RWPE2 (cell line): ENCODE data around the gene RNF224.
A peak's percentile ranks its signal among the peaks of the same experiment; 100 is the strongest.

ENCODE experiments used
- ATAC-seq: fragments of 200-7000 bp; cut with Tn5 transposase; 3 replicates; pipeline ENCODE4 v1.9.1; 2021; ENCODE audit warnings: low read depth
- DNase-seq: peaks from one replicate; pipeline ENCODE4 v3.0.0-alpha.2; 2020; ENCODE audit warnings: low spot score
- H3K27ac ChIP-seq: fragments of 450-650 bp; 2 replicates; pipeline ENCODE4 v1.5.1; 2017; ENCODE audit warnings: mild to moderate bottlenecking; ENCODE audit not compliant: poor library complexity, severe bottlenecking
- H3K27me3 ChIP-seq: fragments of 250-450 bp; sonication (Bioruptor Pico); 2 replicates; pipeline ENCODE4 v1.5.1; 2021; ENCODE audit warnings: mild to moderate bottlenecking, moderate library complexity; ENCODE audit not compliant: insufficient read depth, poor library complexity, severe bottlenecking
- H3K36me3 ChIP-seq: fragments of 250-450 bp; sonication (Bioruptor Pico); 2 replicates; pipeline ENCODE4 v1.5.1; 2020; ENCODE audit warnings: low read depth, mild to moderate bottlenecking, moderate library complexity
- H3K4me1 ChIP-seq: fragments of 250-450 bp; sonication (Bioruptor Pico); 2 replicates; pipeline ENCODE4 v1.5.1; 2021; ENCODE audit warnings: mild to moderate bottlenecking, moderate library complexity; ENCODE audit not compliant: insufficient read depth, poor library complexity, severe bottlenecking
- H3K4me3 ChIP-seq: fragments of 250-450 bp; sonication (Bioruptor Pico); 2 replicates; pipeline ENCODE4 v1.5.1; 2021; ENCODE audit warnings: mild to moderate bottlenecking, moderate library complexity; ENCODE audit not compliant: severe bottlenecking
- H3K9me3 ChIP-seq: fragments of 250-450 bp; sonication (Bioruptor Pico); 2 replicates; pipeline ENCODE4 v1.5.1; 2021; ENCODE audit warnings: mild to moderate bottlenecking, moderate library complexity; ENCODE audit not compliant: severe bottlenecking
- TF ChIP-seq, protein P1 (sequence below): fragments of 450-650 bp; IDR thresholded peaks from one replicate; pipeline ENCODE4 v1.5.1; 2017; ENCODE audit warnings: mild to moderate bottlenecking, moderate library complexity; ENCODE audit not compliant: poor library complexity, severe bottlenecking

Gene RNF224

DNA sequence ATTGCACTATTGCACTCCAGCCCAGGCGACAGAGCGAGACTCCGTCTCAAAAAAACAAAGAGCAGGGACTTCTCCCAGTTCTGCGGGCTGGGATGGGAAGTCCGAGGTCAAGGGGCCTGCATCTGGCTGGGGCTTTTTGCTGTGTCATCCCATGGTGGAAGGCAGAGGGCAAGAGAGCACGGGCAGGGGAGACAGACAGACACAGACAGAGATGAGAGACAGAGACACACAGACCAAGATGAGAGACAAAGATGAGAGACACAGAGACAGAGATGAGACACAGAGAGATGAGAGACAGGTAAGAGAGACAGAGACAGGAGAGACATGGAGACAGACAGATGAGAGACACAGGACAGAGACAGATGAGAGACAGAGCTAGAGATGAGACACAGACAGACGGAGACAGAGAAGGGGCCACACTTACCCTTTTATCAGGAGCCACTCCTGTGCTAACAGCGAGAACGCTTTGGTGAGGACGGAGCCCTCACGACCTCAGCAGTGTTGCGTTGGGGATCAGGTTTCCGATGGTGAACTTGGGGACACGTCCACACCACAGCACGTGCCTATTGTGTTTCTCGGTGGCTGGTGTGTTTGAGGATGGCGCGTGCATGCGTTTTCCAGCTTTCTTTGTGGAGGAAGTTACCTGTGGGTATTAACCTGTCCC is 41.4 kb downstream of the RNF224 start:
- DNase-seq (no peak), ATAC-seq (no peak)
- H3K4me3 ChIP-seq: no peak overlapping the region
- TF ChIP-seq, protein P1, sequence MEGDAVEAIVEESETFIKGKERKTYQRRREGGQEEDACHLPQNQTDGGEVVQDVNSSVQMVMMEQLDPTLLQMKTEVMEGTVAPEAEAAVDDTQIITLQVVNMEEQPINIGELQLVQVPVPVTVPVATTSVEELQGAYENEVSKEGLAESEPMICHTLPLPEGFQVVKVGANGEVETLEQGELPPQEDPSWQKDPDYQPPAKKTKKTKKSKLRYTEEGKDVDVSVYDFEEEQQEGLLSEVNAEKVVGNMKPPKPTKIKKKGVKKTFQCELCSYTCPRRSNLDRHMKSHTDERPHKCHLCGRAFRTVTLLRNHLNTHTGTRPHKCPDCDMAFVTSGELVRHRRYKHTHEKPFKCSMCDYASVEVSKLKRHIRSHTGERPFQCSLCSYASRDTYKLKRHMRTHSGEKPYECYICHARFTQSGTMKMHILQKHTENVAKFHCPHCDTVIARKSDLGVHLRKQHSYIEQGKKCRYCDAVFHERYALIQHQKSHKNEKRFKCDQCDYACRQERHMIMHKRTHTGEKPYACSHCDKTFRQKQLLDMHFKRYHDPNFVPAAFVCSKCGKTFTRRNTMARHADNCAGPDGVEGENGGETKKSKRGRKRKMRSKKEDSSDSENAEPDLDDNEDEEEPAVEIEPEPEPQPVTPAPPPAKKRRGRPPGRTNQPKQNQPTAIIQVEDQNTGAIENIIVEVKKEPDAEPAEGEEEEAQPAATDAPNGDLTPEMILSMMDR: no peak
- H3K4me1 ChIP-seq: peaks cover under 1% of the 10 kb centered on the region
- no peaks in the 10 kb centered on the region for H3K9me3 ChIP-seq
- H3K36me3 ChIP-seq: peaks cover 81% of the 10 kb centered on the region
- H3K27me3 ChIP-seq: no peaks in the 10 kb centered on the region
- H3K27ac ChIP-seq: peak overlapping the region; percentile 2

DNA sequence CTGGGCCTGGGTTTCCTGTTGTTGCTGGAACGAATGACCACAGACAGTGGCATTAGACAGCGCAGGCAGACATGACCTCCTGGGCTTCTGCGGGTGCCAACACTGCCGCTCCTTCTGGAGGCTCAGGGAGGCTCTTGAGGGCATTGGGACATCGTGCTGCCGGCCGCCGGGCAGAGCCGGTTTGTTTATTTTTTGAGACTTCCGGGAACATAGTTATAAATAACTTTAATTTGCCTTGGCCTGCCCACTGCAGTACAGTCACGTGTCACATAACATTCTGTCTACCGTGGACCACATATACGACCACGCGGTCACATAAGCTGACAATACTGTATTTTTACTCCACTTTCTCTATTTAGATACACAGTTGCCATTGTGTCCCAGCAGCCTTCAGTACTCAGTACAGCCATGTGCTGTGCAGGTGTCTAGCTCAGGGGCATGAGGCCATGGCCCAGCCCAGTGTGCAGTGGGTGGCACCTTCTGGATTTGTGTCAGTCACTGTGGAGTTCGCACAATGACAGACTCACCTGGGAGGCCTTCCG is 42.0 kb downstream of the RNF224 start:
- ATAC-seq: no peak
- no peak overlapping the region for H3K4me3 ChIP-seq
- no peaks in the 10 kb centered on the region for H3K27me3 ChIP-seq
- H3K36me3 ChIP-seq: peaks cover 75% of the 10 kb centered on the region
- H3K9me3 ChIP-seq: no peaks in the 10 kb centered on the region
- TF ChIP-seq, protein P1: no peak
- peak; percentile 39 for DNase-seq
- H3K27ac ChIP-seq: peak overlapping the region; percentile 2
- H3K4me1 ChIP-seq: peaks cover 7% of the 10 kb centered on the region

DNA sequence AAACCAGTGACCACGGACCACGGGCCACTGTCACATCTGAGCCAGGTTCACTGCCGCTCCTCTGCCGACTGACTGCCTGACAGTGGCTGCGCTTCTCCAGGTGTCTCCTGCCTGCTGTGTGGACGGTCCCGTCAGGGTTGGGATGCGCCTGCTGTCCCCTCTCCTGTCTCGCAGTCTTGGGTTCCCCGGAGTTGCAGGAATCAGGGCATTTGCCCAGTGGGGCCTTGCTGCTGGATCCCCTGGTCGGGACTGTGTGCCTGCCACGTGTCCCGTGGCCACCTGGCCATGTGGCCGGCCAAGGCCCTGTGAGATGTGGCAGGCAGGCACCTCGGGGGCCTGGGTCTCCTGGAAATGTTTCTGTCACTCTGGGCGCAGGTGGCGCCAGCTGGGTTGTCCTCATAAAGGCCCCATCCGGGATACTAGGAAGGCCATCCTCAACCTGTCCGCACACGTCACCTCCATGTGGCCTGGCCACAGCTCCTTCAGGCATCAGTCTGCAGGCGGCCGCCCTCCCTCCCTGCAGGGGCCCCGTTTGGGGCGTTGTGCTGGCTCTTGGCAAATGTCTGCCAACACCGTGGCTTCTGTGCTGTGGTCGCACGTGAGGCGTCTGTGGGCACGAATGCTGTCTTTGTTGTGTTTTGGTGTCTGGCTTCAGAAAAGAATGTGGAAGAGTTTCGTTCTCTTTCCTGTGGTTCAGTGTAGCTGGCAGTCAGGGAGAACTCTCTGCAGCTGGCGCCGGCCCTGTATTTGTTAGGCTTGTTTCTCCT is 43.8 kb downstream of the RNF224 start:
- H3K27ac ChIP-seq: no peak overlapping the region
- peaks cover 10% of the 10 kb centered on the region for H3K4me1 ChIP-seq
- H3K36me3 ChIP-seq: peaks cover 59% of the 10 kb centered on the region
- no peaks in the 10 kb centered on the region for H3K9me3 ChIP-seq
- DNase-seq (peak; percentile 56), ATAC-seq (no peak)
- H3K4me3 ChIP-seq: no peak overlapping the region
- TF ChIP-seq, protein P1: no peak
- no peaks in the 10 kb centered on the region for H3K27me3 ChIP-seq

DNA sequence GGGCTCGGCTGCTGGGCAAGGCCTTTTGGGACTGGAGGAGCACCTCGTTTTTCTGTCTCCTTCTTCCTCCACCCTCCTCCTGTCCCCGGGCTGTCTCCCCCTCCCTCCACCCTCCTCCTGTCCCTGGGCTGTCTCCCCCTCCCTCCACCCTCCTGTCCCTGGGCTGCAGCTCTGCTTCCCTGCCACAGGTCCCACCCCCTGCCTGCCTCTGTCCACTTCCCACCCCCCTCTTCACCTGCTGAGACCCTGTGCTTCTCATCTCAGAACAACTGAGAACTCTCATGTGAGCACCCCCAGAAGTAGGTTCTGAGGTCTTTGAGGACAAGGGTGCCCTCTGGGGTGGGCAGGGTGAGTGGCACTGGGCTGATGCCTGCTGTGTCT is 44.4 kb downstream of the RNF224 start:
- TF ChIP-seq, protein P1: no peak
- ATAC-seq: no peak
- no peak overlapping the region for H3K27ac ChIP-seq
- H3K4me1 ChIP-seq: peaks cover 12% of the 10 kb centered on the region
- no peaks in the 10 kb centered on the region for H3K27me3 ChIP-seq
- H3K36me3 ChIP-seq: peaks cover 53% of the 10 kb centered on the region
- no peaks in the 10 kb centered on the region for H3K9me3 ChIP-seq
- DNase-seq: peak; percentile 47
- H3K4me3 ChIP-seq: no peak overlapping the region
